ENCODE measurements around the gene TMEM42. TPM values are rescaled to one million over a fixed set of nuclear protein-coding genes. Genes with fewer than 3 reads are reported as not detected.
A peak's percentile ranks its signal among the peaks of the same experiment; 100 is the strongest.

TMEM42 gene
- total RNA-seq, 1 experiment from 2014 or later, result 11.8 TPM

- H3K9me3 Mint-ChIP-seq, result peaks cover 2 to 4% of the 10 kb centered on the region in 2 experiments; a peak in 3 of 5 replicates
- Histone ChIP-seq H2BK15ac (ENCODE audit: low read depth, low read length) (no peak overlapping the region), H2BK12ac (ENCODE audit: insufficient read length, low read depth, low read length) (no peak overlapping the region), H2BK120ac (ENCODE audit: low read depth, low read length, poor library complexity, severe bottlenecking) (no peak overlapping the region), H2AFZ (ENCODE audit: low read length) (no peak overlapping the region), H4K5ac (ENCODE audit: insufficient read length, low read depth, low read length) (no peak overlapping the region), H4K91ac (ENCODE audit: insufficient read length, low read depth, low read length) (no peak overlapping the region), H3K79me1 (ENCODE audit: insufficient read depth, low read depth, low read length, poor library complexity, severe bottlenecking) (no peaks in the 10 kb centered on the region), H4K8ac (replicated peaks; ENCODE audit: insufficient read length, low read depth, low read length) (no peak overlapping the region), H3K18ac (ENCODE audit: insufficient read length, low read depth, low read length) (no peak overlapping the region), H3K9ac (ENCODE audit: extremely low read depth, insufficient read length, low read length) (no peak overlapping the region), H3K14ac (ENCODE audit: insufficient read depth, low read length) (no peak overlapping the region), H3K4me2 (ENCODE audit: insufficient read depth, insufficient read length, low read length) (no peak overlapping the region), H3K56ac (ENCODE audit: insufficient read length, low read depth, low read length) (no peak overlapping the region), H3K4ac (ENCODE audit: low read depth, low read length) (no peak overlapping the region), H3K4me1 (ENCODE audit: insufficient read depth, low read length) (no peaks in the 10 kb centered on the region), H2BK20ac (ENCODE audit: low read depth, low read length, poor library complexity, severe bottlenecking) (peak overlapping the region; percentile 34), H3K23ac (ENCODE audit: insufficient read length, low read depth, low read length) (no peak overlapping the region), H3K27me3 (ENCODE audit: insufficient read depth, low read length) (no peaks in the 10 kb centered on the region), H4K20me1 (ENCODE audit: control insufficient read depth, insufficient read depth, insufficient read length) (no peaks in the 10 kb centered on the region), H2BK5ac (ENCODE audit: insufficient read length, low read length) (no peak overlapping the region), H2AK5ac (ENCODE audit: insufficient read length, low read length) (no peak overlapping the region), H3T11ph (ENCODE audit: low read length) (no peak overlapping the region), H3K79me2 (ENCODE audit: insufficient read depth, low read length) (no peaks in the 10 kb centered on the region), H3K9me3 (ENCODE audit: control insufficient read depth, low read depth, low read length) (no peaks in the 10 kb centered on the region), H3K23me2 (ENCODE audit: insufficient read length, low read depth, low read length, poor library complexity, severe bottlenecking) (no peaks in the 10 kb centered on the region), H3K27ac (ENCODE audit: insufficient read length, low read depth, low read length) (no peak overlapping the region)
- no peak overlapping the region for H3K27ac Mint-ChIP-seq
- TF ChIP-seq CTCF (conservative IDR thresholded peaks at IDR 0.05), result no peak
- no peak overlapping the region for H3K4me3 Mint-ChIP-seq
- peaks cover 0 to 2% (median 0%) of the 10 kb centered on the region in 3 experiments; a peak in 1 of 7 replicates for H3K36me3 Mint-ChIP-seq (ENCODE audit: insufficient read depth in 1 of 3, low read depth in 3 of 3)
- H3K27me3 Mint-ChIP-seq (ENCODE audit: low read depth), result peaks cover 1% of the 10 kb centered on the region; the same call in 1 of the 2 replicates
- no CpG with 5 or more reads among the region's 2 CpGs for whole genome bisulfite sequencing (ENCODE audit: extremely low coverage, insufficient read length, low lambda C conversion rate)
- H3K4me1 Mint-ChIP-seq, result peaks cover 8% of the 10 kb centered on the region in 2 experiments; a peak in 3 of 4 replicates
- no peak for DNase-seq
These were observed 18.6 kb downstream of the TMEM42 start for GRCh38 chr3:44880284-44880683.
